ENCODE results near the gene FAM149A. TPM values are rescaled to one million over a fixed set of nuclear protein-coding genes. Genes with fewer than 3 reads are reported as not detected.

The FAM149A gene
- total RNA-seq, 1 experiment from 2014 or later = 14.6 TPM

DNA sequence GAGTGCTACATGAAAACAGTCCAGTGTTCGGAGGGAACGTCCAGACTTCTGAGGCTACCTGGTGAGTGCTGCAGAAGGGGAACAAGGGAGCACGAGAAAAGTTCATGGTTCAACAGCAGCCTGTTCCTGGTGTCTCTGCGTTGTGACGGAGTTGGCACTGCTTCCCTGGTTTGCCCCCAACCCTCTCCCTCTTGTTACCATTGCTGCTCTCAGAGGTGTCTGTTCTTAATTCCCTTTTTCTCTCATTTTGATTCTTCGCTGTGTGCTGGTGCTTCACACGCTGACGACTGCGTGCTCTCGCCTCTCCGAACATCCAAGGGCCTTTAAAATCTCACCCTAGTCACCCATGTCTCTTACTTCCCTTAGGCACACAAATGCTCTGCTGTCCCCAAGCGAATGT lies 1.6 kb upstream of the FAM149A start:
- ATAC-seq = no peak
- peaks cover 5% of the 10 kb centered on the region; the same call in 1 of the 2 replicates for H3K36me3 Mint-ChIP-seq
- ChIA-PET POLR2A (no interaction called here), CTCF (interaction anchor here (0.8 kb wide), 1 partner anchor 34 kb away, joined by 3 read pairs; no protein-coding TSS in a partner anchor)
- H3K4me1 Mint-ChIP-seq = peaks cover 32% of the 10 kb centered on the region
- DNase-seq (ENCODE audit: low spot score) = no peak
- peak overlapping the region; percentile 1; the same call in 1 of the 2 replicates for H3K4me3 Mint-ChIP-seq
- H3K27me3 Mint-ChIP-seq (ENCODE audit: low read depth) = peaks cover 42% of the 10 kb centered on the region
- TF ChIP-seq ZNF396 (CRISPR knock-in tag; IDR thresholded peaks at IDR 0.05; ENCODE audit: borderline replicate concordance) (no peak), ZNF423 (CRISPR knock-in tag; IDR thresholded peaks at IDR 0.05) (no peak), MXD4 (CRISPR knock-in tag; IDR thresholded peaks at IDR 0.05; ENCODE audit: borderline replicate concordance) (no peak), USF1 (CRISPR knock-in tag; IDR thresholded peaks at IDR 0.05) (no peak)
- TF ChIP-seq, protein P1, sequence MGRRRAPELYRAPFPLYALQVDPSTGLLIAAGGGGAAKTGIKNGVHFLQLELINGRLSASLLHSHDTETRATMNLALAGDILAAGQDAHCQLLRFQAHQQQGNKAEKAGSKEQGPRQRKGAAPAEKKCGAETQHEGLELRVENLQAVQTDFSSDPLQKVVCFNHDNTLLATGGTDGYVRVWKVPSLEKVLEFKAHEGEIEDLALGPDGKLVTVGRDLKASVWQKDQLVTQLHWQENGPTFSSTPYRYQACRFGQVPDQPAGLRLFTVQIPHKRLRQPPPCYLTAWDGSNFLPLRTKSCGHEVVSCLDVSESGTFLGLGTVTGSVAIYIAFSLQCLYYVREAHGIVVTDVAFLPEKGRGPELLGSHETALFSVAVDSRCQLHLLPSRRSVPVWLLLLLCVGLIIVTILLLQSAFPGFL (CRISPR knock-in tag; IDR thresholded peaks at IDR 0.05; ENCODE audit: borderline replicate concordance) = no peak
- peaks cover 5% of the 10 kb centered on the region for H3K9me3 Mint-ChIP-seq
- H3K27ac Mint-ChIP-seq = no peak overlapping the region

GRCh38 chr4:186104890-186105646 lies 564 bp downstream of the FAM149A start:
- Mint-ChIP-seq H3K9me3 (peaks cover 5% of the 10 kb centered on the region), H3K36me3 (peaks cover 5% of the 10 kb centered on the region; the same call in 1 of the 2 replicates), H3K27ac (no peak overlapping the region), H3K27me3 (ENCODE audit: low read depth) (peaks cover 42% of the 10 kb centered on the region), H3K4me1 (peaks cover 36% of the 10 kb centered on the region), H3K4me3 (peak overlapping the region; percentile 80)
- ChIA-PET POLR2A (no interaction called here), CTCF (interaction anchor here (0.6 to 2.3 kb wide), 5 partner anchors 28 to 507 kb away, joined by 3 to 6 read pairs (median 3); no protein-coding TSS in a partner anchor)
- ATAC-seq (peak; percentile 44), DNase-seq (ENCODE audit: low spot score) (peak; percentile 52)
- TF ChIP-seq HMGXB4 (CRISPR knock-in tag; IDR thresholded peaks at IDR 0.05) (peak; percentile 65; the same call in 1 of the 2 replicates), MYBL2 (CRISPR knock-in tag; IDR thresholded peaks at IDR 0.05) (0 out of 2 replicates have a peak, but pooled peaks have one; percentile 31), JUN (CRISPR knock-in tag; IDR thresholded peaks at IDR 0.05) (no peak), CREB1 (CRISPR knock-in tag; IDR thresholded peaks at IDR 0.05) (no peak), CREM (CRISPR knock-in tag; IDR thresholded peaks at IDR 0.05) (no peak), GABPB1 (CRISPR knock-in tag; IDR thresholded peaks at IDR 0.05) (no peak), OVOL2 (CRISPR knock-in tag; IDR thresholded peaks at IDR 0.05; ENCODE audit: borderline replicate concordance) (no peak), CDX4 (CRISPR knock-in tag; IDR thresholded peaks at IDR 0.05; ENCODE audit: borderline replicate concordance) (no peak), ZNF317 (CRISPR knock-in tag; IDR thresholded peaks at IDR 0.05; ENCODE audit: borderline replicate concordance, low read depth) (peak; percentile 34; the same call in 1 of the 2 replicates), ZNF219 (CRISPR knock-in tag; IDR thresholded peaks at IDR 0.05; ENCODE audit: borderline replicate concordance) (peak; percentile 17; the same call in 1 of the 2 replicates), ESRRA (CRISPR knock-in tag; IDR thresholded peaks at IDR 0.05; ENCODE audit: borderline replicate concordance) (peak; percentile 41; the same call in 1 of the 2 replicates), FOXP1 (CRISPR knock-in tag; IDR thresholded peaks at IDR 0.05; ENCODE audit: borderline replicate concordance) (peak; percentile 76), GRHL2 (CRISPR knock-in tag; IDR thresholded peaks at IDR 0.05; ENCODE audit: insufficient replicate concordance, severe bottlenecking) (no peak), ZNF121 (CRISPR knock-in tag; IDR thresholded peaks at IDR 0.05) (0 out of 2 replicates have a peak, but pooled peaks have one; percentile 1), TEAD1 (CRISPR knock-in tag; IDR thresholded peaks at IDR 0.05) (0 out of 2 replicates have a peak, but pooled peaks have one; percentile 16), NR2C2 (CRISPR knock-in tag; IDR thresholded peaks at IDR 0.05) (peak; percentile 33; the same call in 1 of the 2 replicates), TP53 (CRISPR knock-in tag; IDR thresholded peaks at IDR 0.05) (no peak)
- TF ChIP-seq, protein P2, sequence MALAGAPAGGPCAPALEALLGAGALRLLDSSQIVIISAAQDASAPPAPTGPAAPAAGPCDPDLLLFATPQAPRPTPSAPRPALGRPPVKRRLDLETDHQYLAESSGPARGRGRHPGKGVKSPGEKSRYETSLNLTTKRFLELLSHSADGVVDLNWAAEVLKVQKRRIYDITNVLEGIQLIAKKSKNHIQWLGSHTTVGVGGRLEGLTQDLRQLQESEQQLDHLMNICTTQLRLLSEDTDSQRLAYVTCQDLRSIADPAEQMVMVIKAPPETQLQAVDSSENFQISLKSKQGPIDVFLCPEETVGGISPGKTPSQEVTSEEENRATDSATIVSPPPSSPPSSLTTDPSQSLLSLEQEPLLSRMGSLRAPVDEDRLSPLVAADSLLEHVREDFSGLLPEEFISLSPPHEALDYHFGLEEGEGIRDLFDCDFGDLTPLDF (CRISPR knock-in tag; IDR thresholded peaks at IDR 0.05) = no peak
- TF ChIP-seq, protein P3, sequence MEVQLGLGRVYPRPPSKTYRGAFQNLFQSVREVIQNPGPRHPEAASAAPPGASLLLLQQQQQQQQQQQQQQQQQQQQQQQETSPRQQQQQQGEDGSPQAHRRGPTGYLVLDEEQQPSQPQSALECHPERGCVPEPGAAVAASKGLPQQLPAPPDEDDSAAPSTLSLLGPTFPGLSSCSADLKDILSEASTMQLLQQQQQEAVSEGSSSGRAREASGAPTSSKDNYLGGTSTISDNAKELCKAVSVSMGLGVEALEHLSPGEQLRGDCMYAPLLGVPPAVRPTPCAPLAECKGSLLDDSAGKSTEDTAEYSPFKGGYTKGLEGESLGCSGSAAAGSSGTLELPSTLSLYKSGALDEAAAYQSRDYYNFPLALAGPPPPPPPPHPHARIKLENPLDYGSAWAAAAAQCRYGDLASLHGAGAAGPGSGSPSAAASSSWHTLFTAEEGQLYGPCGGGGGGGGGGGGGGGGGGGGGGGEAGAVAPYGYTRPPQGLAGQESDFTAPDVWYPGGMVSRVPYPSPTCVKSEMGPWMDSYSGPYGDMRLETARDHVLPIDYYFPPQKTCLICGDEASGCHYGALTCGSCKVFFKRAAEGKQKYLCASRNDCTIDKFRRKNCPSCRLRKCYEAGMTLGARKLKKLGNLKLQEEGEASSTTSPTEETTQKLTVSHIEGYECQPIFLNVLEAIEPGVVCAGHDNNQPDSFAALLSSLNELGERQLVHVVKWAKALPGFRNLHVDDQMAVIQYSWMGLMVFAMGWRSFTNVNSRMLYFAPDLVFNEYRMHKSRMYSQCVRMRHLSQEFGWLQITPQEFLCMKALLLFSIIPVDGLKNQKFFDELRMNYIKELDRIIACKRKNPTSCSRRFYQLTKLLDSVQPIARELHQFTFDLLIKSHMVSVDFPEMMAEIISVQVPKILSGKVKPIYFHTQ (CRISPR knock-in tag; IDR thresholded peaks at IDR 0.05) = no peak

Data from WTC11 (cell line).